ENCODE data around the gene DYNC2I2.

The DYNC2I2 gene

DNA sequence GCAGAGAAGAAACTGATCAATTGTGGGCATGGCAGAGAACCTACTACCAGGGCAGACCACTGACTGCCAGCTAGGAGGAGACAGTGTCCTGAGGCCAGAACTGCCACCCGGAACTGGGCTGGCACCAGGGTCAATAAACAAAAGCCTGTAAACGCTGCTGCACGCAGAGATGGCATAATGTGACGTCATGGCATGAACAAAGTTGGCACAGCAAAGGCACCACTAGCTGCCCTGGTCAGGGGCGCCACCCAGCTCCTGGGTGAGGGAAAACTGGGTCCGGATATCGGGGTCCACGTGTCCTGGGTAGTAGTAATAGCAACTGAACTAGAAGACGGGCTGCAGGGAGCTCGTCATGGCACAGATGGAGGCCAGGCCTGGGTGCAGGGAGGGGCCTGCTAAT lies 32.1 kb downstream of the DYNC2I2 start:
- TF ChIP-seq ZNF274 (IDR thresholded peaks at IDR 0.05; ENCODE audit: low read depth, low read length): no peak
- no peak overlapping the region for H3K4me3 ChIP-seq (ENCODE audit: low read length)

DNA sequence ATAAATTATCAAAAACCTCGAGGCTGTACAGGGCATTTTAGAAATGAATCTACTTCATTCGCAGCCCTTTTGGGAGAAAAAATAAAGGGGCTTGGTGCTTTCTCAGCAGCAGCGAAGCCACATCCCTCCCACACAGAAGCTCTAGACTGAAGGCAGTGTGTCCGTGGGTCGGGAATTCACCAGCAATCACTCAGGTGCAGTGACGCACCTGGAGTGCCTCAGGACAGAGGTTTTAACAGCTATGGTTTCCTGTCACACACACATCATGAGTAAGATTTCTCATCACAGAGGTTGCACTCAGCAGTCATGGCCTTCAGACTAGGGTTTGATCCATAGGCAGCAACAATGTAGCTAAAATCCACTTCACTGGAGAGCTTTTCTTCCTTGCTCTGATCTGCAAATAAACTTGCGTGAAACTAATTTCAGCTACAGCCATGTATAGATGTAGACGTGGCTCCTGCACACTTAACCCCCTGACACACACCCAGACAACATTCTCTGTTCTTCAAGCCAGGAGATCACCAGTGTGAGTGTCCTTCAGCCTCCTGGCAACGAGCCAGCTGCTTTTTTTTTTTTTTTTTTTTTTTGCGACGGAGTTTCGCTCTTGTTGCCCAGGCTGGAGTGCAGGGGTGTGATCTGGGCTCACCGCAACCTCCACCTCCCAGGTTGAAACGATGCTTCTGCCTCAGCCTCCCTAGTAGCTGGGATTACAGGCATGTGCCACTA lies 34.8 kb downstream of the DYNC2I2 start:
- TF ChIP-seq ZNF274 (IDR thresholded peaks at IDR 0.05; ENCODE audit: low read depth, low read length): no peak
- H3K4me3 ChIP-seq (ENCODE audit: low read length): no peak overlapping the region

DNA sequence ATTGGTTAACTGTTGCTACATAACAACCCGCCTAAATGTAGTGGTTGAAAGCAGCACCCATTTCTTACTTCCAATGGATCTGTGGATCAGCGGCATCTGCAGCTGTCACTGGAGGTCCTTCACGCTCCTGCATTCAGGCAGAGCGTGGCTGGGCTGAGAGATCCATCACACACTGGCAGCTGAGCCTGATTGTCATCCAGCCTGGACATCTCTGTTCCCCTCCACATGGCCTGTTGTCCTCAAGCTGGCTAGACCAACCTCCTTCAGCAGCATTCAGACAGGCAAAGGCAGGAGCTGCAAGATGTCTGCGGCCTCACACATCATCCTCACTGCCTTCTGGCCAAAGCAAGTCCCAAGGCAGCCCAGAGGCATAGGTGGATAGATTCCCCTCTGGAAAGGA lies 36.9 kb downstream of the DYNC2I2 start:
- no peak overlapping the region for H3K4me3 ChIP-seq (ENCODE audit: low read length)
- TF ChIP-seq ZNF274 (IDR thresholded peaks at IDR 0.05; ENCODE audit: low read depth, low read length): no peak

DNA sequence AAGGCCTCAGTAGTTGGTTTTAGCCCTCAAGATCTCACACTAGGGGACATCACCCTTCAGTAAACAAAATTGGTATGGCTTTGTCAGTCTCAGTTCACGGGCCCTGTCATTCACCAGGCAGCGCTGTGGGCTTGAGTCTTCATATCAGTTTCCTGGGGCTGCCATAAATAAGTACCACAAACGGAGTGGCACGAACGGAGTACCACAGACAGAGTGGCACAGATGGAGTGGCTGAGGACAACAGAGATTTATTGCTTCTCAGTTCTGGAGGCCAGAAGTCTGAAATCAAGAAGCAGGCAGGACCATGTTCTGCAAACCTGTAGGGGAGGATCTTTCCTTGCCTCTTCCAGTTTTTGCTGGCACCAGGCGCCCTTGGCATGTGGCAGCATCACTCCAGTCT lies 37.5 kb downstream of the DYNC2I2 start:
- TF ChIP-seq ZNF274 (IDR thresholded peaks at IDR 0.05; ENCODE audit: low read depth, low read length): no peak

DNA sequence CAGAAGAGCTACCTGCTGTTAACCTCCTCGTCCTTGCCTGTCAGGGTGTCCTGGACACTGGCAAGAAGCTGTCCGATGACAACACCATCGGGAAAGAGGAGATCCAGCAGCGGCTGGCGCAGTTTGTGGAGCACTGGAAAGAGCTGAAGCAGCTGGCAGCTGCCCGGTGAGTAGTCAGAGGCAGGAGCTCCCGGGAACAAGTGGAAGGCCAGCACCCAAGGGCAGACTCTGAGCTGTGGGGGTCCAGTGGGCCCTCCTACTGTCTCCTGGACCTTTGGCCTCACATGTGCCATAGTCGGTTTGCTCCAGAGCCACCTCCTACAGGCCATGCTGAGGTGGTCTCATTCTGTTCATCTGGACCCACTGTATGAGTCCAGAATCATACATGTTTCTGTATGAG lies 38.7 kb downstream of the DYNC2I2 start:
- TF ChIP-seq ZNF274 (IDR thresholded peaks at IDR 0.05; ENCODE audit: low read depth, low read length): no peak
- H3K4me3 ChIP-seq (ENCODE audit: low read length): no peak overlapping the region

More for the DNA sequence above, 37.5 kb downstream of the DYNC2I2 start:
- no peak overlapping the region for H3K4me3 ChIP-seq (ENCODE audit: low read length)

DNA sequence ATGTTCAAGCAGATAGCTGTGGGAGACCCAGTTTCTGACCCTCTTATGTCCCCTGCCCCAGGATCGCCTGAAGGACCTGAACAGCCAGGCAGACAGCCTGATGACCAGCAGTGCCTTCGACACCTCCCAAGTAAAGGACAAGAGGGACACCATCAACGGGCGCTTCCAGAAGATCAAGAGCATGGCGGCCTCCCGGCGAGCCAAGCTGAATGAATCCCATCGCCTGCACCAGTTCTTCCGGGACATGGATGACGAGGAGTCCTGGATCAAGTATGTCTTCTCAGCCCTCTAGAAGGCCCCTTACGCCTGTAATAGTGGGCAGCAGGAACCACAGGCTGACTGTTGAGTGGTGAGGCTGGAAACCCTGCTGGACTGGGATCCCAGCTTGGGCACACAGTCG lies 41.1 kb downstream of the DYNC2I2 start:
- no peak for TF ChIP-seq ZNF274 (IDR thresholded peaks at IDR 0.05; ENCODE audit: low read depth, low read length)
- no peak overlapping the region for H3K4me3 ChIP-seq (ENCODE audit: low read length)

DNA sequence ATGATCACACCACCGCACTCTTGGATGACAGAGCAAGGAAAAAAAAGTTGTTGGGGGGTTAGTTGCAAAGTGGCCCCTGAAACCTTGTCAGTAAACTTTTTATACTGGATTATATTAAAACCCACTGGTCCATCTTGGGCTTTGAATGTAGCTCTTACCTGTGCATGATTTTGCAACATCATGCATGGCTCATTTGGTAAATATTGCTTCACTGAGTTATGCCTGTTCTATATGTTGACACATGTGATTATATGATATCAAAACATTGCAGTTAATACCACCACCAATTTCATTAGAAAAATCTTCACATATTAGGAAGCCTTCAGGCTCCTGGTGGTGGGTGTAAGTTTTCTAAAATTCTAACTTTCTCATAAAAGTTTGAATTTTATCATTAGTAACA lies 41.9 kb downstream of the DYNC2I2 start:
- no peak overlapping the region for H3K4me3 ChIP-seq (ENCODE audit: low read length)
- TF ChIP-seq ZNF274 (IDR thresholded peaks at IDR 0.05; ENCODE audit: low read depth, low read length): no peak

DNA sequence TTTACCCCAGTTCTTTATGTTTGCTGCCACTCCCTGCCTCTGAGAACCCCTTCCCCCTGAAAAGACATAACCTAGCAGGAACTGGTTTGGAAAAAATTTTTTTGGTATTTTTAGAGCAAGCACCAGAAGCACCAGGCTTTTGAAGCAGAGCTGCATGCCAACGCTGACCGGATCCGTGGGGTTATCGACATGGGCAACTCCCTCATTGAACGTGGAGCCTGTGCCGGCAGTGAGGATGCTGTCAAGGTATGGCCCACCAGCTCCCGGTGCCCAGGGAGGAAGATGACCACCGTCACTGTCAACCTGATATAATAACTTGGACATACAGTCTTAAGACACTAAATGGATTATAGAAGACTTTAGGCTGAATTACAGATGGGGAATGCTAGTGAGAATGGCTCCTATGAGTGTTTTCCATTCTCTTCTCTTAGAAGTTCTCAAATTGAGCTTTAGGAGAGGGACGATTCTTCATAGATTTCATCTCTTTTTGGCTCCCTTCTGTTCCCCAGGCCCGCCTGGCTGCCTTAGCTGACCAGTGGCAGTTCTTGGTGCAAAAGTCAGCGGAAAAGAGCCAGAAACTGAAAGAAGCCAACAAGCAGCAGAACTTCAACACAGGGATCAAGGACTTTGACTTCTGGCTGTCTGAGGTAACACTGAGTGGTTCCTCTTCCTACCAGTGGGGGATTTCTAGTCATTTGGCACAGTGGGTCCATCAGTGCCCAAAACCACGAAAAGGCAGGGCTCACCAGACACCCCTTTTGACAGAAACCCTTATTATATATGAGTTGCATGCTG lies 44.9 kb downstream of the DYNC2I2 start:
- H3K4me3 ChIP-seq (ENCODE audit: low read length): no peak overlapping the region
- TF ChIP-seq ZNF274 (IDR thresholded peaks at IDR 0.05; ENCODE audit: low read depth, low read length): no peak

DNA sequence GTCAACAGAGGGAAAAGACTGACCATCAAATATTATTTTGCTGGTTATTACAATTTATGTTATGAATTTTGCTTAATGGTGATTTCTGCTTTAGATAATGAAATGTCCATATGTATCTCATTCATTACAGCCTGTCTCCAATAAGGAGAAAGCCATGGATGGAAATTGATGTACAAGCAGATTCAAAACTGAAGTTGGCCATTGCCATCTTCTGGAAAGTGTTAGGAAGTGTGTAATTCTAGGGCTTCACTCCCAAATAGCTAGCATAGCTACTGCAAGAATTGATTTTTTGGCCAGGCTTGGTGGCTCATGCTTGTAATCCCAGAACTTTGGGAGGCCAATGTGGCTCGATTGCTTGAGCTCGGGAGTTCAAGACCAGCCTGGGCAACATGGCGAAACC lies 45.8 kb downstream of the DYNC2I2 start:
- no peak overlapping the region for H3K4me3 ChIP-seq (ENCODE audit: low read length)
- TF ChIP-seq ZNF274 (IDR thresholded peaks at IDR 0.05; ENCODE audit: low read depth, low read length): no peak

DNA sequence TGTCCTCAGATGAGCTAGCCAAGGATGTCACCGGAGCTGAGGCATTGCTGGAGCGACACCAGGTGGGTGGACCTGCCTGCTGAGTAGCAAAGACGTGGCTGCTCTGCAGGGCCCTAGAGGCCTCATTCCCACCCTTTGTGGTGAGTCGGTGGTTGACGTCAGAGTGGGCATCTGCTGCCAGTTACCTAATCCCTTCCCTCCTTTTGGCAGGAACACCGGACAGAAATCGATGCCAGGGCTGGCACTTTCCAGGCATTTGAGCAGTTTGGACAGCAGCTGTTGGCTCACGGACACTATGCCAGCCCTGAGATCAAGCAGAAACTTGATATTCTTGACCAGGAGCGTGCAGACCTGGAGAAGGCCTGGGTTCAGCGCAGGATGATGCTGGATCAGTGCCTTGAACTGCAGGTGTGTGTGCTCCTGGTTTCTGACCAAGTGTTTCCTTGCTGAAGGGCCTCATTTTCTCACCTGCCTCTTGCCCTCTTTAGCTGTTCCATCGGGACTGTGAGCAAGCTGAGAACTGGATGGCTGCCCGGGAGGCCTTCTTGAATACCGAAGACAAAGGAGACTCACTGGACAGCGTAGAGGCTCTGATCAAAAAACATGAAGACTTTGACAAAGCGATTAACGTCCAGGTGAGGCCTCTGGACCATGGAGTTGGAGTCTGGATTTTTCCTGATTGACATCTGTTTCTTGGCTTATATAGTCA lies 48.9 kb downstream of the DYNC2I2 start:
- no peak for TF ChIP-seq ZNF274 (IDR thresholded peaks at IDR 0.05; ENCODE audit: low read depth, low read length)
- H3K4me3 ChIP-seq (ENCODE audit: low read length): no peak overlapping the region

DNA sequence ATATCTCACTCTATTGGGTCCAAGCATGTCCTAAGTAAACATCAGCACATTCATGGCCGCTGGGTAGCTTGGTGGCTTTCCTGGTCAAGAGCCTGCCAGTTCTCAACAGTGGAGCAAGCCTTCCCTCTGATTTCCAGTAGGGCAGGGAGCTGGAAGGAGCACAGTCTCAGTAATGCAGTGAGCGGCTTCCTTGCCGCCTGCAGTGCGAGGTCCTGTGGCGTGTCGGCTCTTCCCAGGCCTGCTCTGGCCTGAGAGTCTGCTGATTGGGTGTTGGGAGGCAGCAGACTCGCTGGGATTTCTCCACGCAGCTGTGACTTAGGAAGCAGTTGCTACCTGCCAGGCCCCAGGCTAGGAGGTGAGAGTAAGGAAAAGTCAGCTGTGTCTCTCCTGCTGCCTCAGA lies 53.0 kb downstream of the DYNC2I2 start:
- TF ChIP-seq ZNF274 (IDR thresholded peaks at IDR 0.05; ENCODE audit: low read depth, low read length): no peak
- no peak overlapping the region for H3K4me3 ChIP-seq (ENCODE audit: low read length)

DNA sequence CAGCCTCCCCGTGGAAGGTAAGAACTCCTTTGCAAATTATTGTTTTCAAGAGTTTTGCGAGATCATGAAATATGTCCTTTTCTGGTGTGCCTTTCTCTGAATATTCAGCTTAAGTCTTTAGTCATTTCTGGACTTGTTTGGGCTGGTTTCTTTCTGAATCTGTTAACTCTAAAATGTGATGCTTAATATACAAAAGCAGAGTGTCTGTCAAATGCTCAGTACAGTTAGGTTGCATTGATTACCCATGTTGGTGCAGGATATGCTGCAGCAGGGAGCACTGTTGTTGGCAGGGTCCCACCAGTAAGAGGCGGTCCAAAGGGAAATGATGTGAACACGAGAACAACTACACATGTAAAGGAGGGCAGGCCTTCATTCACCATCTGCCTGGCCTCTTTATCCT lies 56.5 kb downstream of the DYNC2I2 start:
- H3K4me3 ChIP-seq (ENCODE audit: low read length): no peak overlapping the region

DNA sequence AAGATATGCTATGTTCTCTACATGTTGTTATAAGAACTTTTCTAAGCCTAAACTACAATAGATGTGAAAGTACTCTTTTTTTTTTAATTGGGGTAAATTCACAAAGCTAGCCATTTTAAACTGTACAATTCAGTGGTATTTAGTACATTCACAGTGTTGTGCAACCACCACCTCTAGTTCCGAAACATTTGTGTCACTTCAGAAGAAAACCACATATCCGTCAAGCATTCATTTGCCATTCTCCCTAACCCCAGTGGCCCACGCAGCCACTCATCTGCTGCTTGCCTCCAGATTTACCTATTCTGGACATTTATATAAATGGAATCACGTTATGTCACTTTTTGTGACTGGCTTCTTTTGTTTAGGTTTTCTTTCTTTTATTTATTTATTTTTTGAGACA lies 61.2 kb downstream of the DYNC2I2 start:
- no peak overlapping the region for H3K4me3 ChIP-seq (ENCODE audit: low read length)
- no peak for TF ChIP-seq ZNF274 (IDR thresholded peaks at IDR 0.05; ENCODE audit: low read depth, low read length)

More for the DNA sequence above, 56.5 kb downstream of the DYNC2I2 start:
- TF ChIP-seq ZNF274 (IDR thresholded peaks at IDR 0.05; ENCODE audit: low read depth, low read length): no peak

DNA sequence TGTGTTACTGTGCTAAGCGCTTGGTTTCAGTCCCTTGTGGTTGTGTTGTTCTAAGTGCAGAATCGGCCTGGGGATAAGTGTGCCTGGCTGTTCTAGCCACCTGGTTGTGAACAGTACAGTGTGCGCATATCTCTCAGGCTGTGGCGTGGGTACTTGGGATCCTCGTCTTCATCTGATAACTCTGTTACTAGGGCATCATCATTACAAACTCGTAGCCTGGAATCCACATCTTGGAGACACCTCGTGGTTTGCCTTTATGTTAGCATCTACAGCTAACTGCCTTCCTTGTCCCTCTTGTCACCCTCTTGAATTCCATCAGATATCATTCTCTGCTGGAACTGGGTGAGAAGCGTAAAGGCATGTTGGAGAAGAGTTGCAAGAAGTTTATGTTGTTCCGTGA lies 62.8 kb downstream of the DYNC2I2 start:
- no peak overlapping the region for H3K4me3 ChIP-seq (ENCODE audit: low read length)
- TF ChIP-seq ZNF274 (IDR thresholded peaks at IDR 0.05; ENCODE audit: low read depth, low read length): no peak

DNA sequence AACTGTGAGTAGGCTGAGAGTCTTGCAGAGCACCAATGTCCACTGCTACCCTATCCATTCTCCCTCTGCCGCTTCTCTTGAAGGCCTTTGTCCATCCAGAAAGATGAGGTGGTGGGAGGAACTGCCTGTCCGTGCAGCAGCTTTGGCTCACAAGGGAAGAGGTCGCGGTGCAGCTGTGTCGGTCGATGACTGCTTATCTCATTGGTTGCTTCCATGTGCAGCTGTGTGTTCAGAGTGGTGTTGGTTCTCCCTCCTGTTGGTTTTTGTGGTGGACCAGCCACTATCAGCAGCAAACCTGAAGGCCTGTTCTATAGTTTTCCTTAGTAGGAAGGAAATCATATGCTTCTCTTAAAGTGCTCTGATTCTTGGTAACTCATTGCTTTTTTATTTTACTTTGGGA lies 63.6 kb downstream of the DYNC2I2 start:
- TF ChIP-seq ZNF274 (IDR thresholded peaks at IDR 0.05; ENCODE audit: low read depth, low read length): no peak
- H3K4me3 ChIP-seq (ENCODE audit: low read length): no peak overlapping the region

Measured in GM08714 (cell line).